Adipocyte (in vitro differentiated cells): Measurements from ENCODE around the gene MTMR1.

Experiments used
- DNase-seq: peaks from one replicate; pipeline ENCODE4 v3.0.0-alpha.2; 2015; ENCODE audit warnings: low read depth
- H3K27me3 ChIP-seq: replicated peaks from 2 replicates; pipeline ENCODE4 v1.7.0; 2013; ENCODE audit warnings: mild to moderate bottlenecking, low read length, moderate library complexity; ENCODE audit not compliant: control insufficient read depth, insufficient read depth
- H3K36me3 ChIP-seq: 2 replicates; pipeline ENCODE4 v1.7.0; 2013; ENCODE audit warnings: low read length, mild to moderate bottlenecking, moderate library complexity; ENCODE audit not compliant: control insufficient read depth, insufficient read depth, severe bottlenecking
- H3K4me1 ChIP-seq: 2 replicates; pipeline ENCODE4 v1.7.0; 2013; ENCODE audit warnings: mild to moderate bottlenecking, low read length, moderate library complexity; ENCODE audit not compliant: control insufficient read depth, insufficient read depth
- H3K4me3 ChIP-seq: 2 replicates; pipeline ENCODE4 v1.7.0; 2013; ENCODE audit warnings: mild to moderate bottlenecking, low read length, moderate library complexity
- H3K9ac ChIP-seq: 2 replicates; pipeline ENCODE4 v1.7.0; 2013; ENCODE audit warnings: mild to moderate bottlenecking, low read length, moderate library complexity
- H3K9me3 ChIP-seq: 2 replicates; pipeline ENCODE4 v1.7.0; 2013; ENCODE audit warnings: mild to moderate bottlenecking, low read length, moderate library complexity; ENCODE audit not compliant: control insufficient read depth

The MTMR1 gene

DNA sequence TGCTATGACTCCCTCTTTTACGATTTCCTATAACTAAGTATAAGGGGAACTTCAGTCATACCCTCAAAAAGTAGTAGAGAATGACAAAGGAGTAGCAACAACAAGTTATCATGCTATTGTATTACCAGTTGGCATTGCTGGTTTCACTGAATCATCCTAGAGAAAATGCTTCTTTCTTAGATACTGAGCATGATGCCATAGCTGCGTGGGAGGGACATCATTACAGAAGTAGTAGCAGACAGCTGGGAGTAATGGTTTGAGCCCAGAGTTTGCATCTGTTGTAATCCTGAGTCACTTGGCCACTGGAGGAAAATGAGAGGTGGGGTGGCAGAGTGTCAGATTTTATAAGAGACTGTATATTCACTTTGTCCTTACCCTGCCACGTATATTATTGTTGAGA is 38.6 kb downstream of the MTMR1 start:
- H3K9ac ChIP-seq: no peak overlapping the region
- peaks cover 9% of the 10 kb centered on the region for H3K27me3 ChIP-seq
- peak; percentile 88 for DNase-seq
- no peaks in the 10 kb centered on the region for H3K9me3 ChIP-seq
- peaks cover 21% of the 10 kb centered on the region for H3K36me3 ChIP-seq
- H3K4me3 ChIP-seq: no peak overlapping the region
- H3K4me1 ChIP-seq: peaks cover 12% of the 10 kb centered on the region

DNA sequence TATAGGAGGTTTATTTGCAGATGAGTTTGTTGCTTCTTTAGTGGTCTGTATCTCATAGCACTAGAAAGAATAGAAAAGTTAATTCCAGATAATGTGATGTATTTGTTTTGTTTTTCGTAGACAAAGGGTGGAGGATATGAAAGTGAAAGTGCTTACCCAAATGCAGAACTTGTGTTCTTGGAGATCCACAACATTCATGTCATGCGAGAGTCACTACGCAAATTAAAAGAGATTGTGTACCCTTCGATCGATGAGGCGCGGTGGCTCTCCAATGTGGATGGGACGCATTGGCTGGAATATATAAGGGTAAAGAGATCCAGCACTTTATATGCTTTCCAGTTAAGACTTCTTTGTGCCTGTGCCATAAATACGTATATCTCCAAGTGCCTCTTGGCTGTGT is 43.3 kb downstream of the MTMR1 start:
- Histone ChIP-seq H3K4me3 (no peak overlapping the region), H3K36me3 (peaks cover 22% of the 10 kb centered on the region), H3K9me3 (no peaks in the 10 kb centered on the region), H3K9ac (no peak overlapping the region), H3K4me1 (peaks cover 9% of the 10 kb centered on the region), H3K27me3 (no peaks in the 10 kb centered on the region)
- no peak for DNase-seq

GRCh38 chrX:150752124-150752523 is 58.9 kb downstream of the MTMR1 start:
- Histone ChIP-seq H3K4me1 (no peaks in the 10 kb centered on the region), H3K27me3 (no peaks in the 10 kb centered on the region), H3K9me3 (peaks cover 2% of the 10 kb centered on the region), H3K9ac (no peak overlapping the region), H3K4me3 (no peak overlapping the region), H3K36me3 (peaks cover 3% of the 10 kb centered on the region)
- DNase-seq: no peak

- Histone ChIP-seq H3K27me3 (no peaks in the 10 kb centered on the region), H3K4me3 (no peak overlapping the region), H3K9me3 (peaks cover 2% of the 10 kb centered on the region), H3K9ac (no peak overlapping the region), H3K4me1 (no peaks in the 10 kb centered on the region), H3K36me3 (peaks cover 3% of the 10 kb centered on the region)
- no peak for DNase-seq
Observed at GRCh38 chrX:150753357-150753756, 60.2 kb downstream of the MTMR1 start.

DNA sequence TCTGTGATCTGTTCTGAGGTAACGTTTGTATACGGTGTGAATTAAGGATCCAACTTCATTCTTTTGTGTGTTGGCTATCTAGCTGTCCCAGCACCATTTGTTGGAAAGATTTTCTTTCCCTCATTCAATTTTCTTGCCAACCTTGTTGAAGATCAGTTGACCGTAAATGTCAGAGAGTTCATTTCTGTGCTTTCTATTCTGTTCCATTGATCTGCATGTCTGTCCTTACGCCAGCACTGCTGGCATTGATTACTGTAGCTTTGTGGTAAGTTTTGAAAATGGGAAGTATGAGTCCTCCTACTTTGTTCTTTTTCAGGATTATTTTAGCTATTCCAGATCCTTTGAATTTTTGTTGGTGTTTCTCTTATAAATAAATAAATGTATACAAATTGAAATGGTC is 60.8 kb downstream of the MTMR1 start:
- H3K27me3 ChIP-seq: no peaks in the 10 kb centered on the region
- DNase-seq: no peak
- peaks cover 2% of the 10 kb centered on the region for H3K9me3 ChIP-seq
- H3K4me1 ChIP-seq: no peaks in the 10 kb centered on the region
- H3K9ac ChIP-seq: no peak overlapping the region
- peaks cover 3% of the 10 kb centered on the region for H3K36me3 ChIP-seq
- H3K4me3 ChIP-seq: no peak overlapping the region

DNA sequence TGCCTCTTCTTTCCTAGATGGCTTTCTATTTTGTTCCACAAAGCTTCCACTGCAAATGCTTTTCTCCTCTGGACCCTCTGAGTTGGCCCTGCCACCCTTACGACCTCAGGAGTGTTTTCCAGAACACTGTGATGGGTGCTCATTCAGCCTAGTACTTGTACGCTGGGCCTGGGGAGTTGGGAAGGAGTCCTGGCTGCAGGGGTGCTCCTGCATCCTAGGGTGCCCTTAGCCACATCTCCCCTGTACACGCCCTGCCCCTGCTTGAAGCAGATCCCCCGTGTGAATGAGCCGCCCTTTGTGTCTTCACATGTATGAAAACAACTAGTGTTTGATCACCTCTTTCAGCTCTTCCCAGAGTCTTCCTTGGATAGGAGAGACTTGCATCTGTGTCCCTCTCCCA is 64.2 kb downstream of the MTMR1 start:
- no peaks in the 10 kb centered on the region for H3K4me1 ChIP-seq
- peaks cover 2% of the 10 kb centered on the region for H3K9me3 ChIP-seq
- DNase-seq: no peak
- no peaks in the 10 kb centered on the region for H3K36me3 ChIP-seq
- H3K9ac ChIP-seq: no peak overlapping the region
- H3K4me3 ChIP-seq: no peak overlapping the region
- no peaks in the 10 kb centered on the region for H3K27me3 ChIP-seq

GRCh38 chrX:150759568-150760416 is 66.6 kb downstream of the MTMR1 start:
- DNase-seq: no peak
- Histone ChIP-seq H3K4me3 (no peak overlapping the region), H3K27me3 (no peaks in the 10 kb centered on the region), H3K9me3 (no peaks in the 10 kb centered on the region), H3K9ac (no peak overlapping the region), H3K36me3 (no peaks in the 10 kb centered on the region), H3K4me1 (peaks cover 9% of the 10 kb centered on the region)

DNA sequence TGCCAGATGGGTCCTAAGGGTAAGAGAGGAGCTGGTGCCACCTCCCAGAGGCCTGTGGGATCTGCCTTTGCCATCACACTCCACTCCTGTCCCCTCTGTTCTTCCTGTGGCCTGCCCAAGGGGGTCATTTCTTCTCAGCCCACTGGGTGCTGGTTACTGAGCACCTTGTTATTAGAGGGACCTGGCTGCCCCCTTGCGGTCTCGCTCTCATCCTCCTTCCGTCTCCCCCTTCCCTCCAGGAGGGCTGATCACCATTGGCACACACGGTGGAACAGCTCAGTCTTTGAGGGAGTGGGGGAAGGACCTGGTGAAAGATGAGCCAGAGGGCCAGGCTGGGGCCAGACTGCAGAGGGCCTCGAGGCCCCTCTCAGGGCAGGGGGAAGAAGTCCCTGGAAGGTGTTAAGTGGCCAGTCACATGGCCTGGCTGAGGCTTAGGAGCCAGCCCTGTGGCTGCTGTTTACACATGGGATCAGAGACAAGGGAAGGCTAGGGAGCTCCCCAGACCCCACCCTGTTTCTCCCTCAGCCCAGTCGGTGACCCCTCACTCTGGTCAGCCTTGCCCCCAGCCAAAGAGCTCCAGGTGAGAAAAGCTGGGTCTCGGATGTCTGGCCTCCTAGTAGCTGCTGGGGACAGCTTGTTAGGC is 68.1 kb downstream of the MTMR1 start:
- H3K9me3 ChIP-seq: no peaks in the 10 kb centered on the region
- H3K4me1 ChIP-seq: peaks cover 9% of the 10 kb centered on the region
- H3K36me3 ChIP-seq: no peaks in the 10 kb centered on the region
- H3K4me3 ChIP-seq: no peak overlapping the region
- no peaks in the 10 kb centered on the region for H3K27me3 ChIP-seq
- no peak for DNase-seq
- H3K9ac ChIP-seq: no peak overlapping the region

DNA sequence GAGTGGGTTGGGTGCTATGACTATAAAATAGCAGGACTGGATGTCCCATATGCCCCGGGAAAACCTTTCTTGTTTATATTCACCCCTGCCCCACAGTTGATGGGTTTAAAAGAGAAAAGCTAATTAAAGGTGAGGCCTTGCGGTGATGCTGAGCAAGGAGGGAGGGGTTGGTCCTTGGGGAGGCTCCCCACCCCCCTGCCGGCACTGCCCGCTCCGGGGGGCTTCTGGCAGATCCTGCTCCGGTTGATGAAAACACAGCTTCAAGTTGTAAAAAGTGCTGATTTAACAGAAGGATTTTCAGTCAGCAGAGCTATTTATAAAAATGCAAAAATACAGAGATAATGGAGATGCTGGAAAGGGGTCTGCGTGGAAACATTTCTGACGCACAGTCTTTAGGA is 68.6 kb downstream of the MTMR1 start:
- DNase-seq: no peak
- Histone ChIP-seq H3K4me3 (no peak overlapping the region), H3K4me1 (peaks cover 11% of the 10 kb centered on the region), H3K9me3 (no peaks in the 10 kb centered on the region), H3K36me3 (no peaks in the 10 kb centered on the region), H3K27me3 (no peaks in the 10 kb centered on the region), H3K9ac (no peak overlapping the region)

DNA sequence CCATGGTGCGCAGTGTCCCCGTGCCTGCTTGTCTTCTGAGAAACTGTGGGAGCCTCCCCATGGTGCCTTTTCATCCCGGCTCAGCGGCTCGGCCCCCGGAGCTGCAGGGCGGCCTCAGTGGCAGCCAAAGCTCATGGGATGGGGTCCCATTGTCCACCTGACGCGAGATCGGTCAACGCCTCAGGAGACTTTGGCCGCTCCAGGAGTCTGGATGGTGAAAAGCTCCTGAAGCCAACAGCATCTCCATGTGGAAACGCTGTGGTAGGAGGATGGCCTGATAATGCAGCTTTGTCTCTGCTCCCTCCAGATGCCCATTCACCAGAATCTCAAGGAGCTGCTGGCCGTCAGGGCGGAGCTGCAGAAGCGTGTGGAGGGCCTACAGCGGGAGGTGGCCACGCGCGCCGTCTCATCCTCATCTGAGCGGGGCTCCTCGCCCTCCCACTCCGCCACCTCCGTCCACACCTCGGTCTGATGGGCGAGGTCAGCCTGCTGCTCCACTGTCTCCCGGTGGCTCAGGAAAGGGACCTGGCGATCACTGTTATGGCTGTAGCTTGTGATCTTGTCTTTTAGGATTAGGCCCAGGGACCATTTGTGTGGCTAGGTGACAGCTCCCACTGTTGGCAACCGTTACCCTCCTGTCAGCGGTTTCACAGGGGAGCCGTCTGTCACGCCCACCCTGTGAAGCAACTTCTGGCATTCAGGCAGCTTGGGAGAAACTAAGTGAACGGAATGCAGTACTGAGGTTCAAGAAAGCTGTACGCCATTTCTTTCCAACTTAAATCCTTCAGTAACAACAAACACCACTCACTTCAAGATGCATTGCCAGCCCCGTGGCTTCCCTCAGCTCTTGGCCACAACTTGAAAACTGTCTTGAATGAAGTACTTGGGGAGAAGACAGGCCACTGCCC is 69.3 kb downstream of the MTMR1 start:
- Histone ChIP-seq H3K4me1 (peaks cover 18% of the 10 kb centered on the region), H3K9me3 (no peaks in the 10 kb centered on the region), H3K27me3 (no peaks in the 10 kb centered on the region), H3K4me3 (no peak overlapping the region), H3K36me3 (no peaks in the 10 kb centered on the region), H3K9ac (no peak overlapping the region)
- no peak for DNase-seq

DNA sequence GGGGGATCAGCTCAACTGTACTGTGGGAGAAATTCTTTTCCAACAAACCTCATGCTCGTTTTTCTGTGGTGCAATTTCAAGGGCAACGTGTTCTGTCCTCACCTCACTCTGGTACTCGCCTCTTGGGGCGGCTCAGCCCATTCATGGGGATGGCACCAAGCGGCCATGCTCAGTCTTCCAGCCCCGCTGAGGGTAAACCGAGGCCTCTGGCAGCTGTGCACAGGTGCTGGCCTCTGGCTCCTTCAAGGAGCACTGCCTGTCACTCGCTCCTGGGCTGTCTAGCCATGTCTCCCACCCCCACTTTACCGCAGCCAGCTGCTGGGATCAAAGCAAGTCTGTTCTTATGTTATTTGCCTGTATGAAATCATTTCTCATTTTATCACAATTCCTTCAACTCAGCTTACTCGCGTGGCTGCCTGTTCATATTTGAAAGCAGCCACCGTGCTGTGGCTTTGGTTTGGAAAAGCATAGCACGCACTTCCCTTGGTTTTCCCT is 70.2 kb downstream of the MTMR1 start:
- H3K9me3 ChIP-seq: no peaks in the 10 kb centered on the region
- no peak for DNase-seq

More for the DNA sequence above, 70.2 kb downstream of the MTMR1 start:
- no peak overlapping the region for H3K9ac ChIP-seq
- H3K36me3 ChIP-seq: no peaks in the 10 kb centered on the region
- peaks cover 24% of the 10 kb centered on the region for H3K4me1 ChIP-seq
- H3K4me3 ChIP-seq: no peak overlapping the region
- no peaks in the 10 kb centered on the region for H3K27me3 ChIP-seq
